GM21723 (cell line): ENCODE results near the gene SLC12A3.
"Not testable (repeated sequence)": the region's sequence is repeated elsewhere in the genome, so short reads cannot be mapped to it uniquely, and the experiment has no call there.

ENCODE experiments used
- ATAC-seq: cut with Tn5 transposase; IDR thresholded peaks from one replicate; pipeline ENCODE4 v1.9.1; 2021; ENCODE audit warnings: mild to moderate bottlenecking, moderate library complexity; ENCODE audit not compliant: unreplicated experiment

SLC12A3 gene

DNA sequence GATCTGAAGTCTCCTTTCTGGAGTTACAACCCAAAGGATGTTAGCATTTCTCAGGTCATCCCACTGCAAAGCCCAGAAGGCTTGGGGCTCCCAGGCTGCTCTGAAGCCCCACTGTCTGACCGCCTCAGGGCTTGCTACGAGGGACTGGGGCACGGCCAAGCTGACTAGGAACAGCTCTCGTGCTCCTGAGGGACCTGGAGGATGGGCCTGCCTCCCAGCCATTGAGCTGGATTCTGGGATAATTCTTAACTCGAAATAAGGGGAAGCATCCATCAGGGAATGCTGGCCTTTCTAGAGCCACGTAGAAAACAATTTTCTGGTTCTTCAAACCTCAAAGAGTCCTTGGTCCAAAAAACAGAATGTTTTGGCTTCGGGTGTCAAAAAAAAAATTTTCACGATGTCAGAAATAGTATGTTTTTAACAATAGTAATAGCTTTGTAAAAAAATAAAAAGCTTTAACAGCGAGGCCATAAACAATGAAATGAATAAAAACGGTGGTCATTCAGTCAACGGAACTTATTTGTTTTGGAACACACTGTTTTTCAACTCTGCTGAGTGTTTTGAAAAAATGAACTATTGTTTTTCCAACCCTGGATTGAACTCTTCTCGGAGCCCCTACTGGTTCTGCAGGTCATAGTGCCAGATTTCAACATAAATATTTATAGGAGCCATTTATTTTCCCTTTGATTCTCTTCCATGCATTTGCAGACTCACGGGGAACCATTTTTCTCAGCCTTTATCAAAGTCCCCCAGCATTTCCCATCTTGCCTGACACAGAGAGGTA lies 50.5 kb downstream of the SLC12A3 start:
- no peak for ATAC-seq

DNA sequence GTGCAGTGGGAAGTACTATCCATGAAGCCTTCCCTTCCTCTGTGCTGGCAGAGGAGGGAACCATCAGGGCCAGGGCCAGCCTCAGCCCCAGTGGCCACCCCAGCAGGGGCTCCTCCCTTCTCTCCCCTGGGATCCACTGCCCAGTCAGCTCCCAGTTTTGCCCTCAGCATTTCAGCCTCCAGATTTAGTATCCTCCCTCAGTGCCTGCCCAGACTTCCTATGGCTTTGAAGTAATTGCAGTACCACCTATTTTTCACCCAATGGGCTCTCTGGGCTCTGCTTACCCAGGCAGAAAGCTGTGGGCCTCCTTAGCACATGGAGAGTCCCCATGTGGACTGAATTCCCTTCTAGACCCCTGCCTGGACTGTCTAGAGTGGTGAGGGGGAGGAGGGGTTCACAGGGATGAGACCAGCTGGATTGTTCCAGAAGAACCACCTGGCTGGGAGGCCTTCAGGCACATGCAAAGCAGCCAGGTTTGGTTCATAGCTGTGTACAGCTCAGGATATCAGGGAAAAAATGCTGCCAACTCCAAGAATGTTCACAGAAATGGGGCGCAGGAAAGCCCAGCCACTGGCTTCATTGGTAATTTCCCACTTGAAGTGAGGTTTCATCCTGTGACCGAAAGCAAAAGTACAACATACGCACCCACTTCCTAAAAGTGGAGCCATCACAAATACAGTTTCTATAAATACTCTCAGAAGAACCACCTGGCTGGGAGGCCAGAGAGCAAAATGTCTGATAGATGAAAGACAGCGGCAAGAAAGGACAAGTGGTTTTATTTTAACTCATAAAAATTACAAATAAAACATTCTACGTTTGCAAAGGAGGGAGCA lies 51.8 kb downstream of the SLC12A3 start:
- peak; percentile 81 for ATAC-seq

DNA sequence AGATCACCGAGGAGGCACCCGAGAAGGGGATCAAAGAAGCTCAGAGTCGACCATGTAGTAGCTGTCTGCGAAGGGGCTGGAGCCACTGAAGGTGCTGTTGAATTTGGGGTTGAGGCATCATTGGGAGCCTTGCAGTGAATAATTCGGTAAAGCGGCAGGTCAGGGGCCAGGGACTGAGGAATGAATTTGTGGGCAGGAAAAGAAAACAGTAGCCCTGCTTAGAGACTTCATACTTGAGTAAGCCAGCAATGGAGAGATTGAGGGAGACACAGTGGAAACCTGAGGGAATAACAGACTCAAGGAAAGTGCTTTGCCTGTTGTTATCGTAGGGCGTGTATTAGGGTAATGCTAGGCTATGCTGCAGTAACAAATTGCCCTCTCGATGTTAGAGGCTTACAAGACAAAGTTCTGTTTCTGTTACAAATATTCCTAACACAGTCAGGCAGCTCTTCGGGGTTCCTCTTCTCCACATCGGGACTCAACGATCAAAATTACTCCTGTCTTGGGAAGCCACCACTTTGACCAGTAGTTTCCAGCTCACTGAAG lies 53.5 kb downstream of the SLC12A3 start:
- ATAC-seq: no peak

DNA sequence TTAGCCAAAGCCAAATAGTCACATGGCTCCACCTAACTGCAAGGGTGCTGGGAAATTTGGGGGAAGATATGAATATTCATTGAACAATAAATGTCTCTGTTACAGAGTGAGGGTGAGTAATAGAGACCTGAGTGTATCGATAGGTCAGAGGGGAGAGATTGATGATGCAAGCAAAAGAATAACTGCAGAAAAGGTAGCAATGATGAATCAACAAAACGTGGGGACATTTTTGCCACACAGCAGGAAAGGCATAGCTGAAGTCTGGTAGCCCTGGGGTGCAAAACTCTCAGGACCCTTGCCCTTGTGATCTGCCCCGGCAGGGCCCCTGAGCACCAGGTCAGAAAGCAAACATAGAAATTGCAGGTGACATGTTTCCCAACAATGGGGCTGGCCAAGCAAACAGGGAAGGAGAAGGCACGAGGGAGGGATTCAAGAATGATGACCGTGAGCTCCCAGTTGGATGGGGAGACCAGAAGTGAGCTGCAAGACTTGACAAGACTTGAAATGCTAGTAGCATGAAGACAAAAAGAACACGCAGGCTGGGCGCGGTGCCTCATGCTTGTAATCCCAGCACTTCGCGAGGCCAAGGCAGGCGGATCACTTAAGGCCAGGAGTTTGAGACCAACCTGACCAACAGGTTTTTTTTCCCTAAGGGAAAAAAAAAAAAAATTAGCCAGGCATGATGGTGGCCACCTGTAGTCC lies 54.2 kb downstream of the SLC12A3 start:
- ATAC-seq: no peak

DNA sequence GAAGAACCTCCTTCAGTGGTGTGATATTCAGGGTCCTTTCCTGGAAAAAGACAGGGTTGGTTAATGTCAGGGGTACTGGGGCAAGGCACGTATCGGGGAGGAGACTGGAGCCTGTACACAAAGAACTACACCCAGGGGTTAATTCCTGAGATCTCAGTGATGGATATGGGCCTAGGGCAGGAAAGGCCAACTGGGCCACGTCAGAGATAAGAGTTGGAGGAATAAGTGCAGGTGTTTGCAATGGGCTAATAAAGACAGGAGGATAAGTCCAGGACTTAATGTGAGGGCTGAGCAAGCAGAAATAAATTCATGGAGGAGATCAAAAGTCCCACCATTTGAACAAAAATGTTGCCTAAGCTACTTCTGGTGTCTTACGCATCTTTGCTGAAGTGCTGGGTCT lies 56.6 kb downstream of the SLC12A3 start:
- no peak for ATAC-seq

GRCh38 chr16:56923481-56924091 lies 58.6 kb downstream of the SLC12A3 start:
- ATAC-seq: no peak

DNA sequence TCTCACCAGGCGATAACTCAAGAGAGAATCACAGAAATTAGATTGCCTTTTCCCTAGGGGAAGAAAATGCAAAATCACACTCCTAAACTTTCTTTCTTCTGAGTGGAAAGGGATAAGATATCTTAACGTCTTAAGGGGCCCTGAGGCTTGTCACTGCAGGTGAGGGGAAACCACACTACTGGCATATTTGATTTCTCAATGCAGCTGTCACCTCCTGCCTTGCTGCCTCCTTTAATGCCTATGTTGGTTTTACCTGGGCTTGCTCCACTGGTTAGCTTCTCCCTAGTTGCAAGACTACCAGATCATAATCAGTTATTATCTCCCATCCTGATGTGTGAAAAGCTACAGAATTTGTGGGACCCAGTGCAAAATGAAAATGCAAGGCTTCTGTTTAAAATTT lies 62.5 kb downstream of the SLC12A3 start:
- no peak for ATAC-seq

GRCh38 chr16:56929639-56930038 lies 64.6 kb downstream of the SLC12A3 start:
- no peak for ATAC-seq

GRCh38 chr16:56930486-56931270 lies 65.7 kb downstream of the SLC12A3 start:
- ATAC-seq: no peak

DNA sequence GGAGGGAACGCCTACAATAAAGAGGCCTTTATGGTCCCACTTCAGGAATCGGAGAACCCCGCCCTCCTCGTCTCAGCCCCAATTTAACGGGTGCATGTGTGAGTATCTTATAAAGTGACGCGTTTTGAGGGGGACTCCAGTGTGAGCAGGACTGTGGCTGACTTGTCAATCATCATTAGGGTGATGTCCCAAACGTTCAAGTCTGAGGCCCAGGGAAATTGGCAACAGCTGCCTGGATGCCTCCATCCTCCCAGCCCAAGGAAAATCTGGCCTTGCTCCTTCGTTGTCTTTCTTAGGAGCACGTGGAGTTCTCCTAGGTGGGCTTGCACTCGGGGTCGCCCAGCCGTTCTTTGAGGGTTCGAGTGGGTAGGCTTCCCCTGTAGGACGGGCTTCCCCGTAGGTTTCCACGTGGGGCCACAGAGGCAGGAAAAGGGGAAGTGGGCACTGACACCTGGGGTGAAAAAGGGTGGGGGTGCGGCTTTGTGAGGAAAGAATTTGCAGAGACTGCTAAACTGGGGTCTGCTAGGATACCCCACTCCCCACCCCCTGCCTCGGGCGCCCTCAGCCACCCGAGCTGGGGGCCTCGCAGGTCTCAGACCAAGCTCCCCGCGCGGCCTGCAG lies 66.4 kb downstream of the SLC12A3 start:
- ATAC-seq: peak; percentile 43

- peak; percentile 80 for ATAC-seq
These were observed 67.1 kb downstream of the SLC12A3 start, which contains the start of gene HERPUD1 for GRCh38 chr16:56931892-56932720. Gene HERPUD1 (plus strand): TSS chr16:56932142. CDS start chr16:56932245, 103 bp downstream.

DNA sequence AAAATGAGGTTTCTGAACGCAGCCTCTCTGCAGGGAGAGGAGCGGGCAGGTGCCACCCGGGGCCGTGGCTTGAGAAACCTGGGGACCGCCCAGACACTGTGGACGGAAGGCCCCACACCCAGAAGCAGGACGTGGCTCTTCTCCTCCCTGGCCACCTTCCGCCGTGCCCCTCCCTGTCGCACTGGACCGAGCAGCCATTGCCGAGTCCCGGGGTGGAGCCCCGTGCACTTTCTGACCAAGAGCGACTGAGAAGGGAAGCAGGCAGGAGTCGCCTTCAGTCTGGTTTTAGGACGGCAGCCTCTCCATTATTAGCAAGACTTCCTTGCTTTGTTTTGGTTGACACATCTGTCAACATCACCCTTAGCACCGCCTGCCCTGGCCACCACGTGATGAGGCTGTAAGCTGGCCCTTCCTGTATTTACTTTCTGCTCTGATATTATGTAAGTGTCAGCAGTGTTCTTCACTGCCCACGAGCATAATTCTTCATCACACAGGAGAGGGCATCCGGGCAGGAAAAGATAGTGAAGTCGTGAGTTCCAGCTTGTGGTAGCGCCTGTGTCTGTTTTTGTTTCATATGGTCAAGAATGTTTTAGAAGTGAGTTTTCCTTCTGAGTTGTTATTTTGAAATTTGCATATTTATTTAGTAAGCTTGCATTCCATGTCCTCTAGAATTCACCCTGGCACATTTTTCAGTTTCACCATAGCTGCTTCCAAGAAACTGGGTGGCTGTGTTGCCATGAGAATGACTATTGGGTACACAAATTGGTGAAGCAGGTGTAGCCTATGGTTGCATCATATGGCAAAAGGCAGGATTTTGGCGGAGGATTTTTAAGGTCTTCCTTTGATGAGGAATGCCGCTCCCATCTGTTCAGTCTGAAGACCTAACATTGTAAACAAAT lies 68.0 kb downstream of the SLC12A3 start:
- ATAC-seq: peak; percentile 17

GRCh38 chr16:56933828-56934598 lies 69.0 kb downstream of the SLC12A3 start:
- ATAC-seq: no peak

DNA sequence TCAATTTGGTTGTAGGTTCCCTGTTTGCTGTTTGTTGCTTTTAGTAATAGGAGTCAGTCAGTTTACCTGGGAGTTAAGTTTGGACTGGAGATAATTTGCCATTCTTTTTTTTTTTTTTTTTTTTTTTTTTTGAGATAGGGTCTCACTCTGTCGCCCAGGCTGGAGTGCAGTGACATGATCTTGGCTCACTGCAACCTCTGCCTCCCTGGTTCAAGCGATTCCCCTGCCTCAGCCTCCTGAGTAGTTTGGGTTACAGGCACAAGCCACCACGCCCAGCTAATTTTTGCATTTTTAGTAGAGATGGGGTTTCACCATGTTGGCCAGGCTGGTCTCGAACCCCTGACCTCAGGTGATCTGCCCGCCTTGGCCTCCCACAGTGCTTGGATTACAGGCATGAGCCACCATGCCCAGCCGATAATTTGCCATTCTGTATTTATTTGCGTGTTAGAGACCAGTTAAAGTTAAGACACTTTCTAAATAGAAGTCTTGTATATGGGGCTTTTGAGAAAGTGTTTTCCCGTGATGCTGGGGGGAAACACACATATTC lies 69.7 kb downstream of the SLC12A3 start:
- not testable (repeated sequence) for ATAC-seq

DNA sequence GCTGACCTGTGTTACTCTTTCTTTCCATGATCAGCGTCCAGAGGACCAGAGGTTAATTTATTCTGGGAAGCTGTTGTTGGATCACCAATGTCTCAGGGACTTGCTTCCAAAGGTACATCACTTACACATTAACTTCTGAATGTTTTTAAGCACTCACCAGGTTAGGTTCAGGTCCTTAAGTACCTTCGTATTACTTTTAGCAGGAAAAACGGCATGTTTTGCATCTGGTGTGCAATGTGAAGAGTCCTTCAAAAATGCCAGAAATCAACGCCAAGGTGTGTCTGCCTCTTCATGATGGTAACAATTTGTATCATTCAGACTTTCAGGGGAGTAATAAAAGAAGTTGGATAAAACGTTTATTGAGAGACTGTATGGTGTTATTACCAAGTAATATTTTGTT lies 70.2 kb downstream of the SLC12A3 start:
- no peak for ATAC-seq

DNA sequence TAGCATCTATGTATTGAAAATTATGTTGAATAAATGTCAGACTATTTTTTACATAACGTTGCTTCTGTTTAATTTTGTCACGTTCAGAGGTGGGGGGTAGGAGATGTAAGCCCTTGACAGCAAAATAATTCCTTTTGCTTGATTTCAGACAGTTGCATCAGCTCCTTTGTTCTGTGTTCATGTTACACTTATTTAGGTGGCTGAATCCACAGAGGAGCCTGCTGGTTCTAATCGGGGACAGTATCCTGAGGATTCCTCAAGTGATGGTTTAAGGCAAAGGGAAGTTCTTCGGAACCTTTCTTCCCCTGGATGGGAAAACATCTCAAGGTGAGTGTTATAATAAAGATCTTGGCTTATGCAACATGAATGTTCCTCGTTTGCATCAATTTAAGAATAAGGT lies 71.5 kb downstream of the SLC12A3 start:
- ATAC-seq: no peak

DNA sequence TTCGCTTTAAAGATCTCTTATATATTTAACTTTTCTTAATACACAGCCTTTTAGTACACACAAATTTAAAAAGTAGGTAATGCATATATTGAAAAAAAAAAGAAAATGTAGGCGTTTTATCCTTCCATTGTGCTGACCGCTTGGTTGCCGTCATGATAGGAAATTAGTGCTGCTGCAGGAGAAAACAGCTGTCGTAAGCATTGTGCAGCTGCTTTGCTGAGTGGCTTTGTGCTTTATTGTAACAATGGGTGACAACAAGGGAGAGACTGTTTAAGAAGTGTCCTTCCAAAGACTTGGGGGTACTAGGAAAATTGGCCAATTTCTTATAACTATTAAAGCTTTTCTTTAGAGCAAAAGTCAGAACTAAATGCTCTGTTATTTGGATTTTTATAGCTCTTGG lies 71.9 kb downstream of the SLC12A3 start:
- no peak for ATAC-seq
